HEK293T (cell line): ENCODE data around the gene RAB6C.

Experiments used
- BHLHE40 ChIP-seq: fragments of 450-650 bp; IDR thresholded peaks from 2 replicates; pipeline ENCODE4 v1.6.1; 2016; ENCODE audit warnings: mild to moderate bottlenecking, moderate library complexity, borderline replicate concordance
- FOXK2 ChIP-seq: fragments of 450-650 bp; IDR thresholded peaks from 2 replicates; pipeline ENCODE4 v1.6.1; 2016; ENCODE audit warnings: mild to moderate bottlenecking
- FOXM1 ChIP-seq: fragments of 450-650 bp; IDR thresholded peaks from 2 replicates; pipeline ENCODE4 v1.6.1; 2017; ENCODE audit warnings: mild to moderate bottlenecking, borderline replicate concordance
- NFRKB ChIP-seq: fragments of 450-650 bp; IDR thresholded peaks from 2 replicates; pipeline ENCODE4 v1.6.1; 2016; ENCODE audit warnings: mild to moderate bottlenecking, moderate library complexity
- PKNOX1 ChIP-seq: fragments of 450-650 bp; IDR thresholded peaks from 2 replicates; pipeline ENCODE4 v1.6.1; 2016
- SUZ12 ChIP-seq: fragments of 450-650 bp; IDR thresholded peaks from 2 replicates; pipeline ENCODE4 v1.6.1; 2016; ENCODE audit warnings: mild to moderate bottlenecking
- TARDBP ChIP-seq: fragments of 450-650 bp; IDR thresholded peaks from 2 replicates; pipeline ENCODE4 v1.6.1; 2016

- TF ChIP-seq FOXK2, result no peak
- no peak for TF ChIP-seq NFRKB
- TF ChIP-seq SUZ12, result no peak
- TF ChIP-seq TARDBP, result no peak
- no peak for TF ChIP-seq FOXM1
- TF ChIP-seq BHLHE40, result no peak
- no peak for TF ChIP-seq PKNOX1
Measured at GRCh38 chr2:129934044-129934822, 45.2 kb upstream of the RAB6C start.
